GM18508 (cell line): ENCODE results near the gene ATCAY.
"Not testable (repeated sequence)": the region's sequence is repeated elsewhere in the genome, so short reads cannot be mapped to it uniquely, and the experiment has no call there.

ENCODE experiments used
- ATAC-seq: cut with Tn5 transposase; IDR thresholded peaks from one replicate; pipeline ENCODE4 v1.9.1; 2021; ENCODE audit warnings: moderate number of reproducible peaks; ENCODE audit not compliant: insufficient read depth, unreplicated experiment

ATCAY gene

GRCh38 chr19:3967983-3968382 lies 87.5 kb downstream of the ATCAY start:
- not testable (repeated sequence) for ATAC-seq

GRCh38 chr19:3968556-3969434 lies 88.3 kb downstream of the ATCAY start:
- no peak for ATAC-seq

- no peak for ATAC-seq
Observed at GRCh38 chr19:3969435-3970312, 89.2 kb downstream of the ATCAY start.

- ATAC-seq, result no peak
Observed at GRCh38 chr19:3970313-3970807, 89.9 kb downstream of the ATCAY start.

- ATAC-seq, result peak; percentile 55
Observed at GRCh38 chr19:3970808-3971598, 90.5 kb downstream of the ATCAY start, which contains the start of gene DAPK3. Gene DAPK3 (minus strand): TSS chr19:3971099. CDS start chr19:3969735, 1,364 bp downstream.

GRCh38 chr19:3975144-3975543 lies 94.7 kb downstream of the ATCAY start:
- ATAC-seq, result no peak

GRCh38 chr19:3975637-3976087 lies 95.2 kb downstream of the ATCAY start:
- no peak for ATAC-seq

- no peak for ATAC-seq
Observed at GRCh38 chr19:3976495-3977241, 96.2 kb downstream of the ATCAY start.
